Muscle layer of colon (tissue), 2 donors: ENCODE measurements around the gene INSL6.

Source experiments
- H3K27ac ChIP-seq: one replicate; pipeline ENCODE4 v1.7.0; 2013; ENCODE audit warnings: low read depth, mild to moderate bottlenecking, low read length, moderate library complexity
- H3K27me3 ChIP-seq, 2 donors: one replicate each; pipeline ENCODE4 v1.7.0; 2013; ENCODE audit warnings: low read length in 2 of 2, mild to moderate bottlenecking in 2 of 2; ENCODE audit not compliant: insufficient read depth in 2 of 2, control insufficient read depth in 1 of 2
- H3K36me3 ChIP-seq: one replicate; pipeline ENCODE4 v1.7.0; 2013; ENCODE audit warnings: mild to moderate bottlenecking, low read length; ENCODE audit not compliant: insufficient read depth
- H3K4me1 ChIP-seq: one replicate; pipeline ENCODE4 v1.7.0; 2013; ENCODE audit warnings: mild to moderate bottlenecking, low read length; ENCODE audit not compliant: insufficient read depth
- H3K4me3 ChIP-seq, 2 donors: one replicate each; pipeline ENCODE4 v1.7.0; 2013; ENCODE audit warnings: low read length in 2 of 2, low read depth in 1 of 2, mild to moderate bottlenecking in 1 of 2, moderate library complexity in 1 of 2
- H3K9ac ChIP-seq: one replicate; pipeline ENCODE4 v1.7.0; 2013; ENCODE audit warnings: low read length
- H3K9me3 ChIP-seq: one replicate; pipeline ENCODE4 v1.7.0; 2013; ENCODE audit warnings: mild to moderate bottlenecking, low read length
- donor health status: abdominal sarcoma.
- donor health status: Adenocarcinoma of cecum.

The INSL6 gene

DNA sequence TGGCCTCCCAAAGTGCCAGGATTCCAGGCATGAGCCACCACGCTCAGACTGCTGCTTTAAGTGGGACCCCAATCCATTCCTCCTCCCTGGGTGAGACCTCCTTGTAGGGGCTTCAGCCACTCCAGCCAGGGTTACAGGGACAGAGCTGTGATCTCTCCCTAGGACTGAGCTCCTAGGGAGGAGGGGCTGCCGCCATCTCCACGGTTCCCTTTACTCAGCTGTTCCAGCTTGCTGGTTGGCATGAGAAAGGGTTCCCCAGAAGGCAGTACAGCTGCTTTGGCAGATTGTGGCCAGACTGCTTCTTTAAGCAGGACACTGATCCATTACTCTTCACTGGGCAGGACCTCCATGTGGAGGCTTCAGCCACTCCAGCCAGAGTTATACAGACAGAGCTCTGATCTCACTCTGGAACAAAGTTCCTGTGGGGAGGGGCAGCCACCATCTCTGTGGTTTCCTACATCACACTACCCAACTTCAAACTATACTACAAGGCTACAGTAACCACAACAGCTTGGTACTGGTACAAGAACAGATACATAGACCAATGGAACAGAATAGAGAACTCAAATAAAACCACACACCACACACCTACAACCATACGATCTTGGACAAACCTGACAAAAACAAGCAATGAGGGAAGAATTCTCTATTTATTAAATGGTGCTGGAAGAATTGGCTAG is 7.2 kb downstream of the INSL6 start:
- Histone ChIP-seq H3K9ac (no peak overlapping the region), H3K9me3 (no peaks in the 10 kb centered on the region), H3K4me3 (no peak overlapping the region), H3K27me3 (no peaks in the 10 kb centered on the region), H3K4me1 (no peaks in the 10 kb centered on the region), H3K36me3 (no peaks in the 10 kb centered on the region), H3K27ac (no peak overlapping the region)

DNA sequence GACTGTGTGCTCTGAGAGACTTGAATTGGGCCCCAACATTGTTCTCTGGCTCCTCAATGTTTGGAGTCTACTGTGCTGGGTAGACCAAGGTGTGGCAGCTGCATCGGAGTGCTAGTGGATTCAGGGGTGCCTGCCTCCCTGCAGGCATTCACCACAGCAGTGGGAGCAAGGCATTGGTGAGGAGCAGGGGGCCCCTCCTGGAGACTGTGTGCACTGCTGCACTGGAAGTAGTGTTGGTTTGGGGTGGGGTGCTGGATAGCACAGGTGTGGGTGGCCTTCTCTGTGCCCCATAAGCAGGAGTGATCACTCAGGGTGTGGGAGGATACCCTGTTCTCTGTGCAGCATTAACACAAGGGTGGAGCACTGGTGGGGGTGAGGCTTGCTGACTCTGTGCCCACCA is 39.2 kb downstream of the INSL6 start:
- Histone ChIP-seq H3K36me3 (peaks cover 11% of the 10 kb centered on the region), H3K27me3 (no peaks in the 10 kb centered on the region), H3K4me3 (no peak overlapping the region), H3K9ac (no peak overlapping the region), H3K9me3 (no peaks in the 10 kb centered on the region), H3K4me1 (no peaks in the 10 kb centered on the region), H3K27ac (no peak overlapping the region)

DNA sequence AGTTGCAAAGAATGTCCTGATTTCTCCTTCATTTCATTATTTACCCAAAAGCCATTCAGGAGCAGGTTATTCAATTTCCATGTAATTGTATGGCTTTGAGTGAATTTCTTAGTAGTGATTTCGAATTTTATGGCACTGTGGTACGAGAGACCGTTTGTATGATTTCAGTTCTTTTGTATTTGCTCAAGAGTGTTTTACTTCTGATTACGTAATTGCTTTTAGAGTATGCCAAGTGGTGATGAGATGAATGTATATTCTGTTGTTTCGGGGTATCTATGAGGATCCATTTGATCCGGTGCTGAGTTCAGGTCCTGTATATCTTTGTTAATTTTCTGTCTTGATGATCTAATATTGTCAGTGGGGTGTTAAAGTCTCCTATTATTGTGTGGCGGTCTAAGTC is 41.2 kb downstream of the INSL6 start:
- H3K9ac ChIP-seq = no peak overlapping the region
- H3K9me3 ChIP-seq = no peaks in the 10 kb centered on the region
- no peaks in the 10 kb centered on the region for H3K4me1 ChIP-seq
- H3K4me3 ChIP-seq = no peak overlapping the region
- no peak overlapping the region for H3K27ac ChIP-seq
- no peaks in the 10 kb centered on the region for H3K27me3 ChIP-seq
- H3K36me3 ChIP-seq = peaks cover 11% of the 10 kb centered on the region

GRCh38 chr9:5140151-5140550 is 45.3 kb downstream of the INSL6 start:
- no peaks in the 10 kb centered on the region for H3K4me1 ChIP-seq
- H3K9ac ChIP-seq = no peak overlapping the region
- H3K36me3 ChIP-seq = no peaks in the 10 kb centered on the region
- no peaks in the 10 kb centered on the region for H3K9me3 ChIP-seq
- H3K4me3 ChIP-seq = no peak overlapping the region
- no peaks in the 10 kb centered on the region for H3K27me3 ChIP-seq
- H3K27ac ChIP-seq = no peak overlapping the region

DNA sequence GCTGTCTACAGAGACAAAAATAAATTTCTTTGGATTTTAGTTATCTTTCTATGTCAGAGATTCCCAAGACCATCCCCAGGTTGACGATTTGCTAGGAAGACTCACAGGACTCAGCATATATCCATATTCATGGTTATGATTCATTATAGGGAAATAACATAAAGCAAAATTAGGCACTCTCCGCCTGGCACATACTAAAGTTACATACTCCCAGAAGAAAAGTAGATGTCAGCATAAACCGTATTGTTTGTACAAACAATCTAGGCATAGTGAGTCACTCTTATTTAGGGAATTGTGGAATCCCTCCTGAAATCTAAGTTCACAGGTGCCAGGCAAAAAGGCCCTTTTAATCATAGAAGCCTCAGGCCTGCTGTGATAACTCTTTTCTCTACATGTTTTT is 62.9 kb downstream of the INSL6 start:
- Histone ChIP-seq H3K27ac (no peak overlapping the region), H3K9ac (no peak overlapping the region), H3K4me1 (no peaks in the 10 kb centered on the region), H3K36me3 (peaks cover 23% of the 10 kb centered on the region), H3K27me3 (no peaks in the 10 kb centered on the region), H3K4me3 (no peak overlapping the region), H3K9me3 (peaks cover 4% of the 10 kb centered on the region)

GRCh38 chr9:5122116-5122515 is 63.3 kb downstream of the INSL6 start:
- no peak overlapping the region for H3K27ac ChIP-seq
- H3K9ac ChIP-seq = no peak overlapping the region
- no peak overlapping the region for H3K4me3 ChIP-seq
- H3K9me3 ChIP-seq = peaks cover 4% of the 10 kb centered on the region
- H3K4me1 ChIP-seq = no peaks in the 10 kb centered on the region
- no peaks in the 10 kb centered on the region for H3K27me3 ChIP-seq
- H3K36me3 ChIP-seq = peaks cover 23% of the 10 kb centered on the region

- H3K27me3 ChIP-seq = no peaks in the 10 kb centered on the region
- H3K4me1 ChIP-seq = no peaks in the 10 kb centered on the region
- H3K9ac ChIP-seq = no peak overlapping the region
- H3K36me3 ChIP-seq = peaks cover 10% of the 10 kb centered on the region
- H3K27ac ChIP-seq = no peak overlapping the region
- H3K4me3 ChIP-seq = no peak overlapping the region
- H3K9me3 ChIP-seq = no peaks in the 10 kb centered on the region
Observed at GRCh38 chr9:5113994-5114748, 71.3 kb downstream of the INSL6 start.
